ENCODE measurements around the gene MYH1. TPM values are rescaled to one million over a fixed set of nuclear protein-coding genes. Genes with fewer than 3 reads are reported as not detected.

MYH1 gene
- total RNA-seq, 2 experiments from 2014 or later, result not detected

DNA sequence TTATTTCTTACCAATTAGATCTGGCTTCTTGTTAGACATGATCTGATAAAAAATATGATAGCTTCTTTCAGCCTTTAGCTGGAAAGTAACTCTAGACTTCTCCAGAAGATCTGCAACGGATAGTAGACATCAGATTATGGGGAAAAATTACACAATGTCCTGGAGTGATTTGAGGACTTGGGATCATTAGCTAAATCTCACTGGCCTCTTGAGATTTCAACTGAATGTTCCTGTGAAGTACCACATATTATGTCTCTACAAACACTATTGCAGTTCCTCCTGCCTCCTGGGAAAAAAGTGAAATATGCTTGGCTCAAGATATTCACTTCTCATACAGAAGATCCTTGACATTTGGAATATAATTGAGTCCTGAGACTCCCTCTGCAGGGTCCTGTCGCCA, 5.5 kb downstream of the MYH1 start:
- intact Hi-C loops (cut with micrococcal nuclease; ENCODE audit: unreplicated experiment), result no loop called here
- CTCF ChIA-PET (ENCODE audit: unreplicated experiment), result no interaction called here
- no peak overlapping the region for H3K4me3 ChIP-seq (ENCODE audit: low read depth, low read length, poor library complexity, severe bottlenecking)
- BruUV-seq (replicated peaks), result no TSS peak
- no peak overlapping the region for H2AFZ ChIP-seq (ENCODE audit: low read length)
- no peaks in the 10 kb centered on the region for H3K4me1 ChIP-seq (ENCODE audit: insufficient read depth, low read length, poor library complexity, severe bottlenecking)
- DNase-seq (ENCODE audit: low spot score), result no peak
- H4K20me1 ChIP-seq (ENCODE audit: insufficient read depth, low read length), result no peaks in the 10 kb centered on the region
- H3K36me3 ChIP-seq (ENCODE audit: insufficient read depth, low read length), result no peaks in the 10 kb centered on the region
- H3K9me2 ChIP-seq (ENCODE audit: insufficient read depth, low read length), result no peaks in the 10 kb centered on the region
- H3K27ac ChIP-seq (ENCODE audit: low read depth, low read length, poor library complexity, severe bottlenecking), result no peak overlapping the region
- POLR2A ChIA-PET, result no interaction called here
- no peaks in the 10 kb centered on the region for H3K79me2 ChIP-seq (ENCODE audit: insufficient read depth, low read depth, low read length)
- no peak for TF ChIP-seq EZH2phosphoT487 (IDR thresholded peaks at IDR 0.05; ENCODE audit: borderline replicate concordance, low read depth, low read length)
- TF ChIP-seq, protein P1, sequence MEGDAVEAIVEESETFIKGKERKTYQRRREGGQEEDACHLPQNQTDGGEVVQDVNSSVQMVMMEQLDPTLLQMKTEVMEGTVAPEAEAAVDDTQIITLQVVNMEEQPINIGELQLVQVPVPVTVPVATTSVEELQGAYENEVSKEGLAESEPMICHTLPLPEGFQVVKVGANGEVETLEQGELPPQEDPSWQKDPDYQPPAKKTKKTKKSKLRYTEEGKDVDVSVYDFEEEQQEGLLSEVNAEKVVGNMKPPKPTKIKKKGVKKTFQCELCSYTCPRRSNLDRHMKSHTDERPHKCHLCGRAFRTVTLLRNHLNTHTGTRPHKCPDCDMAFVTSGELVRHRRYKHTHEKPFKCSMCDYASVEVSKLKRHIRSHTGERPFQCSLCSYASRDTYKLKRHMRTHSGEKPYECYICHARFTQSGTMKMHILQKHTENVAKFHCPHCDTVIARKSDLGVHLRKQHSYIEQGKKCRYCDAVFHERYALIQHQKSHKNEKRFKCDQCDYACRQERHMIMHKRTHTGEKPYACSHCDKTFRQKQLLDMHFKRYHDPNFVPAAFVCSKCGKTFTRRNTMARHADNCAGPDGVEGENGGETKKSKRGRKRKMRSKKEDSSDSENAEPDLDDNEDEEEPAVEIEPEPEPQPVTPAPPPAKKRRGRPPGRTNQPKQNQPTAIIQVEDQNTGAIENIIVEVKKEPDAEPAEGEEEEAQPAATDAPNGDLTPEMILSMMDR (conservative IDR thresholded peaks at IDR 0.05; ENCODE audit: low read length), result no peak
- no peaks in the 10 kb centered on the region for H3K9me3 ChIP-seq (ENCODE audit: low read length)
- H3K4me2 ChIP-seq (ENCODE audit: low read length), result no peak overlapping the region

DNA sequence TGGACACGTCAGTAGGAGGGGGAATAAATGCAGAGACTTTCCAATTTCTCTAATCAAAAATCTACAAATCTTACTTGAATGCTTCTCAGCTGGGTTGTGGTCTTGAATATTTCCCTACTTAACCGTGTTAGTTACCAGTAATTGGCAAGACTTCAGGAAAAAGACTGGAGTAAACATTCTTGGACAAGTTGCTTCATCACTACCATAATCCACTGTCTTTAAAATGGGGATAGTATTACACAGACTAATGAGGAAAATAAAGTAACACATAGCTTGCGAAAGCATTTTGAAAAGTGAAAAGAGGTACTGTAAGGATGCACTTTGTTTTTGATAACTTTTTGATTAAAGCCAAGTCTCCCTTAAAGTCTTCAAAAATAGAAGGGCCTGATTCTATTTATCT, 18.4 kb downstream of the MYH1 start:
- no peak overlapping the region for H3K27ac ChIP-seq (ENCODE audit: low read depth, low read length, poor library complexity, severe bottlenecking)

DNA sequence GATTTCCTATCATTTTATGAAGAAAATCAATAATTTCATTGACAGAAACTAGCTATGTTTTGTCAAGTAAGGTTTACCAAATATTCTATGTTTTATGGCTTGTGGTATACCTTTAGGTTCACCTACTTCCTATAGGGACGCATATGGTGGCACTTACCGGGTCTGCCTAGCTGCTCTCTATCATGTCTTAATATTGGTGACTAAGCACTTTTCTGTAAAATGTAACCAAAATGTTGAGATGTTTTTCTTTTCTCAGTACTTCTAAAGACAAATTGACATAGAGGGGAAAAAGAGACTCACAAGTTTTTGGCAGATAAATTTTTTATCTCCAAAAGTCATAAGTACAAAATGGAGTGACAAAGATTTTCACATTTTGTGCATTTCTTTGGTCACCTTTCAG, 26.3 kb downstream of the MYH1 start:
- no peaks in the 10 kb centered on the region for H3K9me2 ChIP-seq (ENCODE audit: insufficient read depth, low read length)
- H3K4me1 ChIP-seq (ENCODE audit: insufficient read depth, low read length, poor library complexity, severe bottlenecking), result no peaks in the 10 kb centered on the region
- ChIA-PET CTCF (ENCODE audit: unreplicated experiment) (no interaction called here), POLR2A (interaction anchor here (1.2 kb wide), 1 partner anchor 9 kb away, joined by 3 read pairs; no protein-coding TSS in a partner anchor)
- H3K9me3 ChIP-seq (ENCODE audit: low read length), result peaks cover 14% of the 10 kb centered on the region; the same call in 1 of the 2 replicates
- H2AFZ ChIP-seq (ENCODE audit: low read length), result no peak overlapping the region
- no peaks in the 10 kb centered on the region for H3K36me3 ChIP-seq (ENCODE audit: insufficient read depth, low read length)
- H3K27ac ChIP-seq (ENCODE audit: low read depth, low read length, poor library complexity, severe bottlenecking), result no peak overlapping the region
- no TSS peak for BruUV-seq (replicated peaks)
- TF ChIP-seq EZH2phosphoT487 (IDR thresholded peaks at IDR 0.05; ENCODE audit: borderline replicate concordance, low read depth, low read length), result no peak
- TF ChIP-seq, protein P1 (conservative IDR thresholded peaks at IDR 0.05; ENCODE audit: low read length), result no peak
- no peak overlapping the region for H3K4me2 ChIP-seq (ENCODE audit: low read length)
- DNase-seq (ENCODE audit: low spot score), result no peak
- intact Hi-C loops (cut with micrococcal nuclease; ENCODE audit: unreplicated experiment), result no loop called here
- no peaks in the 10 kb centered on the region for H4K20me1 ChIP-seq (ENCODE audit: insufficient read depth, low read length)
- H3K4me3 ChIP-seq (ENCODE audit: low read depth, low read length, poor library complexity, severe bottlenecking), result no peak overlapping the region
- no peaks in the 10 kb centered on the region for H3K79me2 ChIP-seq (ENCODE audit: insufficient read depth, low read depth, low read length)

More for the DNA sequence above, 18.4 kb downstream of the MYH1 start:
- H3K4me2 ChIP-seq (ENCODE audit: low read length), result no peak overlapping the region
- H4K20me1 ChIP-seq (ENCODE audit: insufficient read depth, low read length), result no peaks in the 10 kb centered on the region
- CTCF ChIA-PET (ENCODE audit: unreplicated experiment), result no interaction called here
- BruUV-seq (replicated peaks), result no TSS peak
- no peaks in the 10 kb centered on the region for H3K79me2 ChIP-seq (ENCODE audit: insufficient read depth, low read depth, low read length)
- H2AFZ ChIP-seq (ENCODE audit: low read length), result no peak overlapping the region
- POLR2A ChIA-PET, result no interaction called here
- H3K4me3 ChIP-seq (ENCODE audit: low read depth, low read length, poor library complexity, severe bottlenecking), result no peak overlapping the region
- DNase-seq (ENCODE audit: low spot score), result no peak
- no peaks in the 10 kb centered on the region for H3K9me3 ChIP-seq (ENCODE audit: low read length)
- intact Hi-C loops (cut with micrococcal nuclease; ENCODE audit: unreplicated experiment), result no loop called here
- H3K9me2 ChIP-seq (ENCODE audit: insufficient read depth, low read length), result no peaks in the 10 kb centered on the region
- H3K4me1 ChIP-seq (ENCODE audit: insufficient read depth, low read length, poor library complexity, severe bottlenecking), result no peaks in the 10 kb centered on the region
- no peaks in the 10 kb centered on the region for H3K36me3 ChIP-seq (ENCODE audit: insufficient read depth, low read length)
- TF ChIP-seq, protein P1 (conservative IDR thresholded peaks at IDR 0.05; ENCODE audit: low read length), result no peak
- no peak for TF ChIP-seq EZH2phosphoT487 (IDR thresholded peaks at IDR 0.05; ENCODE audit: borderline replicate concordance, low read depth, low read length)
